ENCODE results near the gene METTL18. TPM values are rescaled to one million over a fixed set of nuclear protein-coding genes. Genes with fewer than 3 reads are reported as not detected.

METTL18 gene
- total and polyA plus RNA-seq, 8 donors = 6.8 to 12.9 (median 8.5) TPM; not detected in 2

- Histone ChIP-seq H3K27ac (no peak overlapping the region), H3K36me3 (peaks cover 3 to 66% (median 62%) of the 10 kb centered on the region in 4 donors), H3K9me3 (peaks cover 0 to 8% (median 2%) of the 10 kb centered on the region in 4 donors), H3K4me1 (no peaks in the 10 kb centered on the region), H3K4me3 (no peak overlapping the region), H3K27me3 (no peaks in the 10 kb centered on the region)
- intact Hi-C loops (cut with DNase I; ENCODE audit: low total_unique reads) = no loop called here
- WGBS, 5 donors = 58 to 91% (median 83%) methylated on average over 1 of the region's 1 CpG
- no peak for TF ChIP-seq EP300 (IDR thresholded peaks at IDR 0.05)
- no peak for TF ChIP-seq CTCF (IDR thresholded peaks at IDR 0.05)
- TF ChIP-seq POLR2A (IDR thresholded peaks at IDR 0.05) = no peak
- no peak for TF ChIP-seq POLR2AphosphoS5 (IDR thresholded peaks at IDR 0.05)
- DNase-seq = no peak
Observed at GRCh38 chr1:169835647-169836046, 40.9 kb upstream of the METTL18 start.

GRCh38 chr1:169834869-169835268, 40.2 kb upstream of the METTL18 start:
- intact Hi-C loops (cut with DNase I; ENCODE audit: low total_unique reads) = no loop called here
- peaks cover 3 to 69% (median 65%) of the 10 kb centered on the region in 4 donors for H3K36me3 ChIP-seq
- TF ChIP-seq EP300 (IDR thresholded peaks at IDR 0.05) = no peak
- TF ChIP-seq POLR2AphosphoS5 (IDR thresholded peaks at IDR 0.05) = no peak
- TF ChIP-seq POLR2A (IDR thresholded peaks at IDR 0.05) = no peak
- no peak for TF ChIP-seq CTCF (IDR thresholded peaks at IDR 0.05)
- no peaks in the 10 kb centered on the region for H3K27me3 ChIP-seq
- H3K9me3 ChIP-seq = peaks cover 0 to 8% (median 0%) of the 10 kb centered on the region in 4 donors
- no peaks in the 10 kb centered on the region for H3K4me1 ChIP-seq
- no peak for DNase-seq
- no peak overlapping the region for H3K4me3 ChIP-seq
- H3K27ac ChIP-seq = no peak overlapping the region
- 92 to 98% (median 97%) methylated on average over 1 of the region's 1 CpG for WGBS, 5 donors

GRCh38 chr1:169833179-169833901, 38.6 kb upstream of the METTL18 start:
- Histone ChIP-seq H3K27ac (no peak overlapping the region), H3K36me3 (peaks cover 0 to 71% (median 65%) of the 10 kb centered on the region in 4 donors), H3K4me1 (no peaks in the 10 kb centered on the region), H3K27me3 (no peaks in the 10 kb centered on the region), H3K4me3 (no peak overlapping the region), H3K9me3 (no peaks in the 10 kb centered on the region)
- WGBS, 5 donors = 71 to 94% (median 77%) methylated on average over 4 of the region's 4 CpGs
- intact Hi-C loops (cut with DNase I; ENCODE audit: low total_unique reads) = no loop called here
- TF ChIP-seq POLR2AphosphoS5 (IDR thresholded peaks at IDR 0.05) (no peak), POLR2A (IDR thresholded peaks at IDR 0.05) (no peak), EP300 (IDR thresholded peaks at IDR 0.05) (no peak)
- DNase-seq = no peak

GRCh38 chr1:169829671-169830070, 35.0 kb upstream of the METTL18 start:
- Histone ChIP-seq H3K4me3 (no peak overlapping the region), H3K36me3 (peaks cover 4 to 82% (median 77%) of the 10 kb centered on the region in 4 donors), H3K27me3 (no peaks in the 10 kb centered on the region), H3K9me3 (no peaks in the 10 kb centered on the region), H3K27ac (no peak overlapping the region), H3K4me1 (no peaks in the 10 kb centered on the region)
- TF ChIP-seq POLR2AphosphoS5 (IDR thresholded peaks at IDR 0.05) (no peak), EP300 (IDR thresholded peaks at IDR 0.05) (no peak), POLR2A (IDR thresholded peaks at IDR 0.05) (no peak), CTCF (IDR thresholded peaks at IDR 0.05) (no peak)
- no peak for DNase-seq
- WGBS, 5 donors = 91 to 100% (median 98%) methylated on average over 1 of the region's 1 CpG
- intact Hi-C loops (cut with DNase I; ENCODE audit: low total_unique reads) = no loop called here

- no peak for TF ChIP-seq CTCF (IDR thresholded peaks at IDR 0.05)
- TF ChIP-seq EP300 (IDR thresholded peaks at IDR 0.05) = no peak
- TF ChIP-seq POLR2AphosphoS5 (IDR thresholded peaks at IDR 0.05) = no peak
- no peak for TF ChIP-seq POLR2A (IDR thresholded peaks at IDR 0.05)
- 93 to 98% (median 97%) methylated on average over 3 of the region's 3 CpGs for WGBS, 5 donors
- no peaks in the 10 kb centered on the region for H3K4me1 ChIP-seq
Observed at GRCh38 chr1:169824153-169824552, 29.4 kb upstream of the METTL18 start.

More at GRCh38 chr1:169824153-169824552, 29.4 kb upstream of the METTL18 start:
- H3K4me3 ChIP-seq = no peak overlapping the region
- no peak overlapping the region for H3K27ac ChIP-seq
- no peak for DNase-seq
- no peaks in the 10 kb centered on the region for H3K9me3 ChIP-seq
- H3K27me3 ChIP-seq = no peaks in the 10 kb centered on the region
- H3K36me3 ChIP-seq = peaks cover 7 to 77% (median 59%) of the 10 kb centered on the region in 4 donors
- intact Hi-C loops (cut with DNase I; ENCODE audit: low total_unique reads) = no loop called here

Measured in stomach (tissue), 9 donors.